GM23338 (cell line): Measurements from ENCODE around the gene BACE2.

Source experiments
- CTCF ChIP-seq, 2 experiments: fragments of 200-600 bp in 1 of 2; sonication (generic) in 1 of 2; conservative IDR thresholded peaks; 2 replicates each; pipeline versions ENCODE4 v1.5.1 to v1.6.1; 2016 to 2017; ENCODE audit warnings: antibody characterized with exemption in 2 of 2, low read depth in 2 of 2, mild to moderate bottlenecking in 2 of 2, moderate library complexity in 1 of 2
- EZH2phosphoT487 ChIP-seq: fragments of 200-600 bp; sonication (generic); IDR thresholded peaks from one replicate; pipeline ENCODE4 v1.8.1; 2018; ENCODE audit warnings: antibody characterized with exemption; ENCODE audit not compliant: unreplicated experiment
- REST ChIP-seq: IDR thresholded peaks from one replicate; pipeline ENCODE4 v1.6.1; 2018; ENCODE audit warnings: antibody characterized with exemption; ENCODE audit not compliant: unreplicated experiment

- TF ChIP-seq CTCF (conservative IDR thresholded peaks at IDR 0.05; ENCODE audit: low read depth in 2 of 2): no peak
- no peak for TF ChIP-seq REST
- TF ChIP-seq EZH2phosphoT487: no peak
Measured at GRCh38 chr21:41199123-41199522, 31.2 kb downstream of the BACE2 start.
